PFSK-1 (cell line): Measurements from ENCODE around the gene FAR1.

Experiments used
- FOXP2 ChIP-seq: optimal IDR thresholded peaks from 2 replicates; pipeline ENCODE3; 2011; ENCODE audit warnings: borderline replicate concordance, control low read depth, inconsistent platforms; ENCODE audit not compliant: insufficient read depth; ENCODE audit errors: extremely low read length, extremely low read depth
- POLR2AphosphoS5 ChIP-seq: IDR thresholded peaks from 2 replicates; pipeline ENCODE4 v1.6.1; 2012; ENCODE audit warnings: low read depth, mild to moderate bottlenecking, control low read depth, low read length, moderate library complexity
- REST ChIP-seq, 2 experiments: IDR thresholded peaks; 2 replicates each; pipeline versions ENCODE4 v1.6.1 to v1.8.0; 2011 to 2012; ENCODE audit warnings: low read depth in 2 of 2, low read length in 2 of 2, control low read depth in 1 of 2, inconsistent platforms in 1 of 2, mild to moderate bottlenecking in 1 of 2, moderate library complexity in 1 of 2; ENCODE audit not compliant: insufficient read depth in 1 of 2
- SIN3A ChIP-seq: IDR thresholded peaks from 2 replicates; pipeline ENCODE4 v1.6.1; 2012; ENCODE audit warnings: mild to moderate bottlenecking, low read length, moderate library complexity, borderline replicate concordance; ENCODE audit not compliant: insufficient read depth
- TAF1 ChIP-seq: IDR thresholded peaks from 2 replicates; pipeline ENCODE4 v1.6.1; 2012; ENCODE audit warnings: low read length, control low read depth, borderline replicate concordance; ENCODE audit not compliant: insufficient read depth

The FAR1 gene

GRCh38 chr11:13781153-13781552, 112.7 kb downstream of the FAR1 start:
- TF ChIP-seq SIN3A (no peak), REST (IDR thresholded peaks at IDR 0.05; ENCODE audit: insufficient read depth in 1 of 2, low read depth in 2 of 2, low read length in 2 of 2) (no peak), TAF1 (no peak), FOXP2 (no peak), POLR2AphosphoS5 (no peak)
